H1 (cell line): ENCODE data around the gene ARID5B. TPM values are rescaled to one million over a fixed set of nuclear protein-coding genes. Genes with fewer than 3 reads are reported as not detected.

Source experiments
- CTCF ChIA-PET: fragments of 300-600 bp; sonication (Branson Sonifier 250); formaldehyde crosslinking; loops from one replicate; lab custom pipeline; 2021; ENCODE audit not compliant: partially characterized antibody; lab: Charles Lee
- POLR2A ChIA-PET: fragments of 300-600 bp; sonication (Branson Sonifier 250); formaldehyde crosslinking; loops from one replicate; lab custom pipeline; 2021; ENCODE audit warnings: inconsistent platforms; ENCODE audit not compliant: partially characterized antibody; lab: Charles Lee
- DNase-seq, 2 experiments: peaks; one replicate each; pipeline versions ENCODE4 v3.0.0 to v3.0.0-alpha.2; 2010 to 2022; ENCODE audit warnings: low spot score in 2 of 2, low read depth in 1 of 2, mixed read lengths in 1 of 2
- FAIRE-seq: peaks from 2 replicates; lab custom pipeline; 2011; peaks lifted over from hg19 to GRCh38; lab: Jason Lieb, UNC
- H2AFZ ChIP-seq: 2 replicates; pipeline ENCODE4 v1.8.1; 2012; ENCODE audit warnings: low read length, inconsistent platforms
- H2AK5ac ChIP-seq: 2 replicates; pipeline ENCODE4 v1.6.1; 2013; ENCODE audit warnings: low read depth, low read length
- H2BK120ac ChIP-seq: replicated peaks from 2 replicates; pipeline ENCODE3; 2013; ENCODE audit warnings: low read depth, low read length, inconsistent platforms
- H2BK12ac ChIP-seq: 2 replicates; pipeline ENCODE4 v1.6.1; 2013; ENCODE audit warnings: low read depth, low read length
- H2BK15ac ChIP-seq: 2 replicates; pipeline ENCODE4 v1.6.1; 2013; ENCODE audit warnings: low read length
- H2BK20ac ChIP-seq: 2 replicates; pipeline ENCODE4 v1.6.1; 2013; ENCODE audit warnings: low read length
- H2BK5ac ChIP-seq: 2 replicates; pipeline ENCODE4 v1.6.1; 2013; ENCODE audit warnings: low read depth, low read length
- H3K14ac ChIP-seq: 2 replicates; pipeline ENCODE4 v1.6.1; 2013; ENCODE audit warnings: inconsistent platforms; ENCODE audit not compliant: insufficient read length
- H3K18ac ChIP-seq: 2 replicates; pipeline ENCODE4 v1.6.1; 2013; ENCODE audit warnings: low read length; ENCODE audit errors: extremely low read depth
- H3K23ac ChIP-seq: 2 replicates; pipeline ENCODE4 v1.6.1; 2013; ENCODE audit warnings: inconsistent platforms; ENCODE audit not compliant: insufficient read length
- H3K23me2 ChIP-seq: 2 replicates; pipeline ENCODE4 v1.6.1; 2013; ENCODE audit warnings: low read depth, low read length
- H3K27ac ChIP-seq: 2 replicates; pipeline ENCODE4 v1.6.1; 2011; ENCODE audit warnings: low read depth, low read length, inconsistent platforms
- H3K27me3 ChIP-seq, 4 experiments: replicated peaks in 1 of 4; 1 replicate in 1 of 4; 2 replicates in 3 of 4; pipeline versions ENCODE4 v1.6.1 to v1.8.1; 2011 to 2013; ENCODE audit warnings: low read length in 3 of 4, mild to moderate bottlenecking in 3 of 4, inconsistent platforms in 2 of 4, mixed read lengths in 2 of 4, moderate library complexity in 1 of 4; ENCODE audit not compliant: control insufficient read depth in 3 of 4, insufficient read depth in 3 of 4; ENCODE audit errors: extremely low read depth in 1 of 4
- H3K36me3 ChIP-seq, 4 experiments: 2 replicates each; pipeline versions ENCODE4 v1.6.1 to v1.8.1; 2011 to 2013; ENCODE audit warnings: mild to moderate bottlenecking in 4 of 4, low read length in 3 of 4, moderate library complexity in 2 of 4, control low read depth in 1 of 4, inconsistent platforms in 1 of 4; ENCODE audit not compliant: insufficient read depth in 4 of 4, control insufficient read depth in 2 of 4
- H3K4ac ChIP-seq: replicated peaks from 2 replicates; pipeline ENCODE3; 2013; ENCODE audit warnings: low read length, low read depth, mixed read lengths, inconsistent platforms; ENCODE audit not compliant: insufficient read length
- H3K4me1 ChIP-seq, 4 experiments: replicated peaks in 1 of 4; 1 replicate in 1 of 4; 2 replicates in 3 of 4; pipeline versions ENCODE4 v1.6.1 to v1.8.1; 2011 to 2013; ENCODE audit warnings: low read length in 3 of 4, inconsistent platforms in 2 of 4, mixed read lengths in 1 of 4; ENCODE audit not compliant: insufficient read depth in 4 of 4, control insufficient read depth in 3 of 4
- H3K4me2 ChIP-seq, 2 experiments: 2 replicates each; pipeline versions ENCODE4 v1.6.1 to v1.8.1; 2011 to 2013; ENCODE audit warnings: low read depth in 2 of 2, low read length in 2 of 2, control low read depth in 1 of 2, inconsistent platforms in 1 of 2, mild to moderate bottlenecking in 1 of 2; ENCODE audit not compliant: insufficient read depth in 1 of 2
- H3K4me3 ChIP-seq, 4 experiments: fragments of 200-600, 300-600 bp in 1 of 4; sonication (generic), shearing (Covaris generic), sonication (Bioruptor Twin) in 1 of 4; 2 replicates each; pipeline versions ENCODE4 v1.5.1 to v1.8.1; 2011 to 2016; ENCODE audit warnings: low read length in 4 of 4, low read depth in 3 of 4, control low read depth in 2 of 4, inconsistent platforms in 2 of 4, mild to moderate bottlenecking in 2 of 4, mixed read lengths in 1 of 4, moderate library complexity in 1 of 4; ENCODE audit not compliant: insufficient read depth in 2 of 4; ENCODE audit errors: extremely low read depth in 1 of 4
- H3K56ac ChIP-seq: replicated peaks from 2 replicates; pipeline ENCODE3; 2013; ENCODE audit warnings: low read depth, mild to moderate bottlenecking, mixed read lengths, low read length, inconsistent platforms; ENCODE audit not compliant: insufficient read length
- H3K79me1 ChIP-seq: 2 replicates; pipeline ENCODE4 v1.6.1; 2013; ENCODE audit warnings: low read depth, low read length, control low read depth
- H3K79me2 ChIP-seq, 2 experiments: 2 replicates each; pipeline versions ENCODE4 v1.6.1 to v1.8.1; 2012 to 2013; ENCODE audit warnings: low read length in 2 of 2, mild to moderate bottlenecking in 2 of 2, inconsistent platforms in 1 of 2; ENCODE audit not compliant: insufficient read depth in 2 of 2, control insufficient read depth in 1 of 2
- H3K9ac ChIP-seq, 4 experiments: replicated peaks in 1 of 4; 1 replicate in 1 of 4; 2 replicates in 3 of 4; pipeline versions ENCODE4 v1.6.1 to v1.8.1; 2011 to 2013; ENCODE audit warnings: low read depth in 3 of 4, low read length in 3 of 4, control low read depth in 2 of 4, mild to moderate bottlenecking in 2 of 4, moderate library complexity in 2 of 4, inconsistent platforms in 1 of 4; ENCODE audit errors: extremely low read depth in 1 of 4
- H3K9me3 ChIP-seq, 2 experiments: 2 replicates each; pipeline versions ENCODE4 v1.6.1 to v1.8.1; 2012 to 2013; ENCODE audit warnings: mild to moderate bottlenecking in 2 of 2, moderate library complexity in 2 of 2, control low read depth in 1 of 2, inconsistent platforms in 1 of 2, low read depth in 1 of 2, low read length in 1 of 2, mixed read lengths in 1 of 2; ENCODE audit not compliant: insufficient read depth in 2 of 2
- H4K20me1 ChIP-seq, 2 experiments: replicated peaks in 1 of 2; 2 replicates each; pipeline versions ENCODE3 to v1.8.1; 2011 to 2013; ENCODE audit warnings: inconsistent platforms in 2 of 2, low read length in 2 of 2, mild to moderate bottlenecking in 1 of 2; ENCODE audit not compliant: insufficient read depth in 2 of 2, control insufficient read depth in 1 of 2
- H4K5ac ChIP-seq: 2 replicates; pipeline ENCODE4 v1.6.1; 2013; ENCODE audit warnings: low read length, low read depth, mixed read lengths, inconsistent platforms; ENCODE audit not compliant: insufficient read length
- H4K8ac ChIP-seq: 2 replicates; pipeline ENCODE4 v1.8.0; 2013; ENCODE audit warnings: mild to moderate bottlenecking, moderate library complexity, low read length, inconsistent platforms; ENCODE audit not compliant: insufficient read depth; ENCODE audit errors: extremely low read depth
- H4K91ac ChIP-seq: replicated peaks from 2 replicates; pipeline ENCODE3; 2013; ENCODE audit warnings: low read length, mixed read lengths, inconsistent platforms; ENCODE audit not compliant: insufficient read length
- BRCA1 ChIP-seq: IDR thresholded peaks from 2 replicates; pipeline ENCODE4 v1.6.1; 2012; ENCODE audit warnings: low read depth, low read length, improper control_type of control experiment
- RAD21 ChIP-seq, 2 experiments: IDR thresholded peaks in 1 of 2; conservative IDR thresholded peaks in 1 of 2; 2 replicates each; pipeline ENCODE4 v1.6.1; 2011; ENCODE audit warnings: low read depth in 2 of 2, low read length in 2 of 2, improper control_type of control experiment in 1 of 2, inconsistent platforms in 1 of 2, mild to moderate bottlenecking in 1 of 2, moderate library complexity in 1 of 2
- TBP ChIP-seq: IDR thresholded peaks from 2 replicates; pipeline ENCODE4 v1.6.1; 2011; ENCODE audit warnings: low read depth, low read length, improper control_type of control experiment
- TCF12 ChIP-seq: IDR thresholded peaks from 2 replicates; pipeline ENCODE4 v1.6.1; 2011; ENCODE audit warnings: low read depth, mild to moderate bottlenecking, low read length
- TEAD4 ChIP-seq: IDR thresholded peaks from 2 replicates; pipeline ENCODE4 v1.6.1; 2012; ENCODE audit warnings: low read depth, low read length, inconsistent platforms, mixed read lengths
- WGBS, 2 experiments: shearing (Covaris generic) in 1 of 2; methylation state at CpG; one replicate each; pipeline versions ENCODE4 v1.1.6 to v1.1.7; 2013 to 2015; ENCODE audit warnings: low lambda C conversion rate in 2 of 2, mixed read lengths in 2 of 2, inconsistent platforms in 1 of 2, low coverage in 1 of 2, missing lambda C conversion rate in 1 of 2; ENCODE audit not compliant: insufficient replicate concordance in 2 of 2, insufficient coverage in 1 of 2, insufficient read length in 1 of 2; ENCODE audit errors: extremely low coverage in 1 of 2, missing lambda C conversion rate in 1 of 2; 5-methylcytosine and 5-hydroxymethylcytosine counted together
- polyA plus RNA-seq, 7 experiments: library from polyadenylated mRNA; depleted of rRNA in 3 of 7; stranded (reverse) in 5 of 7; unstranded in 2 of 7; fragments of >200 nt in 5 of 7; fragments of 200-250 nt in 2 of 7; gene quantifications; 1 replicate in 5 of 7; 2 replicates in 1 of 7; 4 replicates in 1 of 7; pipeline versions ENCODE4 v1.2.1 to v1.2.3, GENCODE V29; 2011 to 2013; ENCODE audit warnings: missing spikeins in 2 of 7, mixed read lengths in 2 of 7
- total RNA-seq: library from RNA; stranded (reverse); fragmentation: NEBNext Ultra II Directional; extraction: Animal tissue kit (Norgen Biotek cat#: 25700); gene quantifications from 2 replicates; pipeline ENCODE4 v1.2.1, GENCODE V29; 2021

The ARID5B gene
- total and polyA plus RNA-seq, 2 of the 8 experiments (the other 6 are each of a cell fraction or from before 2014, with no cell fraction given): 0.21 to 1.1 TPM

- Histone ChIP-seq H3K36me3 (no peaks in the 10 kb centered on the region), H3K23me2 (no peaks in the 10 kb centered on the region), H3K4me2 (no peak overlapping the region), H4K8ac (no peak overlapping the region), H3K18ac (no peak overlapping the region), H3K56ac (no peak overlapping the region), H3K4me3 (no peak overlapping the region), H3K14ac (no peak overlapping the region), H2BK12ac (no peak overlapping the region), H2BK15ac (no peak overlapping the region), H2AFZ (no peak overlapping the region), H3K27me3 (peaks cover 0 to 2% (median 0%) of the 10 kb centered on the region in 4 experiments; a peak in 2 of 7 replicates), H4K20me1 (no peaks in the 10 kb centered on the region), H3K4me1 (peaks cover 3 to 12% (median 9%) of the 10 kb centered on the region in 4 experiments; a peak in 6 of 7 replicates), H2BK20ac (no peak overlapping the region), H2BK120ac (no peak overlapping the region), H4K5ac (no peak overlapping the region), H4K91ac (no peak overlapping the region), H2AK5ac (no peak overlapping the region), H3K9me3 (no peaks in the 10 kb centered on the region), H3K79me2 (no peaks in the 10 kb centered on the region), H2BK5ac (no peak overlapping the region), H3K9ac (no peak overlapping the region)
- CTCF ChIA-PET: interaction anchor here (0.7 to 5.1 kb wide), 5 partner anchors 7 to 52 kb away, joined by 3 to 55 read pairs (median 3); no protein-coding TSS in a partner anchor
- no peak for DNase-seq
- 81% methylated on average over 4 of the region's 4 CpGs; no CpG with 5 or more reads in 1 of the 2 experiments for WGBS, 2 experiments
- no peak for TF ChIP-seq BRCA1
- TF ChIP-seq TEAD4: no peak
- TF ChIP-seq TCF12: no peak
- TF ChIP-seq TBP: no peak
- TF ChIP-seq RAD21 (IDR thresholded peaks at IDR 0.05 in 1 of 2, conservative IDR thresholded peaks at IDR 0.05 in 1 of 2; ENCODE audit: low read depth in 2 of 2, low read length in 2 of 2): no peak
- TF ChIP-seq, all 59 proteins: peak for 0
- H3K23ac ChIP-seq: no peak overlapping the region
- FAIRE-seq: no peak
- H3K27ac ChIP-seq: no peak overlapping the region
- POLR2A ChIA-PET: interaction anchor here (0.6 kb wide), 1 partner anchor 23 kb away, joined by 3 read pairs; no protein-coding TSS in a partner anchor
- no peak overlapping the region for H3K4ac ChIP-seq
- no peaks in the 10 kb centered on the region for H3K79me1 ChIP-seq
Measured at GRCh38 chr10:62046522-62047227, 145.2 kb downstream of the ARID5B start.
